NCI-H146 (cell line): Measurements from ENCODE around the gene LAP3.
A peak's percentile ranks its signal among the peaks of the same experiment; 100 is the strongest.
"Not testable (repeated sequence)": the region's sequence is repeated elsewhere in the genome, so short reads cannot be mapped to it uniquely, and the experiment has no call there.

Experiments
- DNase-seq: peaks from one replicate; lab custom pipeline; 2025; lab: John Stamatoyannopoulos, UW

LAP3 gene

GRCh38 chr4:17576932-17577664 lies at the start of gene LAP3:
Gene LAP3, plus strand, starts transcription at chr4:17577198. Its CDS starts 268 bp downstream, at chr4:17577466.
- peak; percentile 97 for DNase-seq

- no peak for DNase-seq
Measured at GRCh38 chr4:17528551-17529165, 48.3 kb upstream of the LAP3 start.

GRCh38 chr4:17531538-17532285 lies 45.3 kb upstream of the LAP3 start:
- DNase-seq, result no peak

- DNase-seq, result no peak
Measured at GRCh38 chr4:17534705-17535104, 42.3 kb upstream of the LAP3 start.

GRCh38 chr4:17535242-17535641 lies 41.8 kb upstream of the LAP3 start:
- no peak for DNase-seq

GRCh38 chr4:17535906-17536305 lies 41.1 kb upstream of the LAP3 start:
- DNase-seq, result no peak

- DNase-seq, result not testable (repeated sequence)
Measured at GRCh38 chr4:17537060-17537459, 39.9 kb upstream of the LAP3 start.

- DNase-seq, result peak; percentile 93
Measured at GRCh38 chr4:17544205-17544604, 32.8 kb upstream of the LAP3 start.

- DNase-seq, result peak; percentile 97
Measured at GRCh38 chr4:17544831-17545234, 32.2 kb upstream of the LAP3 start.

- peak; percentile 62 for DNase-seq
Measured at GRCh38 chr4:17545374-17546140, 31.4 kb upstream of the LAP3 start.

GRCh38 chr4:17546222-17546621 lies 30.8 kb upstream of the LAP3 start:
- DNase-seq, result no peak

GRCh38 chr4:17546678-17547077 lies 30.3 kb upstream of the LAP3 start:
- no peak for DNase-seq

- DNase-seq, result no peak
Measured at GRCh38 chr4:17550549-17550948, 26.4 kb upstream of the LAP3 start.

GRCh38 chr4:17552427-17552826 lies 24.6 kb upstream of the LAP3 start:
- DNase-seq, result no peak

- DNase-seq, result no peak
Measured at GRCh38 chr4:17554568-17554967, 22.4 kb upstream of the LAP3 start.

- no peak for DNase-seq
Measured at GRCh38 chr4:17556498-17556897, 20.5 kb upstream of the LAP3 start.

GRCh38 chr4:17557880-17558279 lies 19.1 kb upstream of the LAP3 start:
- no peak for DNase-seq

GRCh38 chr4:17558941-17559708 lies 17.9 kb upstream of the LAP3 start:
- peak; percentile 16 for DNase-seq

- no peak for DNase-seq
Measured at GRCh38 chr4:17559709-17560048, 17.3 kb upstream of the LAP3 start.

- DNase-seq, result no peak
Measured at GRCh38 chr4:17560065-17560673, 16.8 kb upstream of the LAP3 start.
